Lower leg skin (tissue), 3 donors: ENCODE results near the gene SLC16A13.

ENCODE experiments used
- POLR2A ChIP-seq, 2 donors: fragments of 450-650 bp; IDR thresholded peaks; one replicate each; pipeline ENCODE4 v1.6.1; 2016 to 2017; ENCODE audit warnings: antibody characterized with exemption in 2 of 2, mild to moderate bottlenecking in 1 of 2, moderate library complexity in 1 of 2
- TF ChIP-seq, protein P1 (sequence below), 3 donors: fragments of 450-650 bp; IDR thresholded peaks; one replicate each; pipeline ENCODE4 v1.5.1; 2016; ENCODE audit warnings: antibody characterized with exemption in 3 of 3, mild to moderate bottlenecking in 3 of 3, moderate library complexity in 2 of 3

DNA sequence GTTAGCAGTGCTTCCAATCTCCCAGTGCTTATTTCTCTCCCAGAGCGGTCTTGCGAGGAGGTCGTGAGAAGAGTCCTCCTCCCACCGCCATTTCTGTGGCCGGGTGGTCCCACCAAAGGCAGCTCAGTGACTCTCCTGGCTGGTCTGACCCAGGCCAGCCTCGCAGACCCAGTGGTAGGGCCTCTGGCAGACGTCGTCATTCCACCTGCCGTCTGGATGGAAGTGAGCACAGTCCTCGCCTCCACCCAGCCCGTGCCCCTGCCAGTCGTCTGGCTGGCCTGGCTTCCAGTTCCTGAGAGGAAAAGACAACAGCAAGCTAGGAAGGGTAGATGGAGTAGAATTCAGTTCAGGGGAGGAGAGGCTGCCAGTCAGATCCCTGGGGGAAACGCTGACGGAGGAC, 39.1 kb downstream of the SLC16A13 start:
- TF ChIP-seq POLR2A (IDR thresholded peaks at IDR 0.05): no peak
- TF ChIP-seq, protein P1, sequence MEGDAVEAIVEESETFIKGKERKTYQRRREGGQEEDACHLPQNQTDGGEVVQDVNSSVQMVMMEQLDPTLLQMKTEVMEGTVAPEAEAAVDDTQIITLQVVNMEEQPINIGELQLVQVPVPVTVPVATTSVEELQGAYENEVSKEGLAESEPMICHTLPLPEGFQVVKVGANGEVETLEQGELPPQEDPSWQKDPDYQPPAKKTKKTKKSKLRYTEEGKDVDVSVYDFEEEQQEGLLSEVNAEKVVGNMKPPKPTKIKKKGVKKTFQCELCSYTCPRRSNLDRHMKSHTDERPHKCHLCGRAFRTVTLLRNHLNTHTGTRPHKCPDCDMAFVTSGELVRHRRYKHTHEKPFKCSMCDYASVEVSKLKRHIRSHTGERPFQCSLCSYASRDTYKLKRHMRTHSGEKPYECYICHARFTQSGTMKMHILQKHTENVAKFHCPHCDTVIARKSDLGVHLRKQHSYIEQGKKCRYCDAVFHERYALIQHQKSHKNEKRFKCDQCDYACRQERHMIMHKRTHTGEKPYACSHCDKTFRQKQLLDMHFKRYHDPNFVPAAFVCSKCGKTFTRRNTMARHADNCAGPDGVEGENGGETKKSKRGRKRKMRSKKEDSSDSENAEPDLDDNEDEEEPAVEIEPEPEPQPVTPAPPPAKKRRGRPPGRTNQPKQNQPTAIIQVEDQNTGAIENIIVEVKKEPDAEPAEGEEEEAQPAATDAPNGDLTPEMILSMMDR (IDR thresholded peaks at IDR 0.05): no peak
